ENCODE results near the gene CHCHD6.

Gene CHCHD6

GRCh38 chr3:126728680-126729079 is 24.6 kb downstream of the CHCHD6 start:
- TF ChIP-seq CTCF (IDR thresholded peaks at IDR 0.05; ENCODE audit: insufficient read depth, low read depth, low read length, missing control alignments): no peak
- no peak for DNase-seq (ENCODE audit: low read depth)
- no peak overlapping the region for H3K4me3 ChIP-seq (ENCODE audit: low read length)

GRCh38 chr3:126730376-126730775 is 26.3 kb downstream of the CHCHD6 start:
- DNase-seq (ENCODE audit: low read depth): no peak
- H3K4me3 ChIP-seq (ENCODE audit: low read length): no peak overlapping the region
- no peak for TF ChIP-seq CTCF (IDR thresholded peaks at IDR 0.05; ENCODE audit: insufficient read depth, low read depth, low read length, missing control alignments)

- H3K4me3 ChIP-seq (ENCODE audit: low read length): no peak overlapping the region
- no peak for DNase-seq (ENCODE audit: low read depth)
- no peak for TF ChIP-seq CTCF (IDR thresholded peaks at IDR 0.05; ENCODE audit: insufficient read depth, low read depth, low read length, missing control alignments)
These were observed 27.0 kb downstream of the CHCHD6 start for GRCh38 chr3:126731044-126731443.

GRCh38 chr3:126732281-126733060 is 28.4 kb downstream of the CHCHD6 start:
- DNase-seq (ENCODE audit: low read depth): no peak
- no peak overlapping the region for H3K4me3 ChIP-seq (ENCODE audit: low read length)
- TF ChIP-seq CTCF (IDR thresholded peaks at IDR 0.05; ENCODE audit: insufficient read depth, low read depth, low read length, missing control alignments): no peak

- no peak overlapping the region for H3K4me3 ChIP-seq (ENCODE audit: low read length)
- no peak for DNase-seq (ENCODE audit: low read depth)
- no peak for TF ChIP-seq CTCF (IDR thresholded peaks at IDR 0.05; ENCODE audit: insufficient read depth, low read depth, low read length, missing control alignments)
These were observed 29.0 kb downstream of the CHCHD6 start for GRCh38 chr3:126733061-126733430.

GRCh38 chr3:126734106-126734723 is 30.2 kb downstream of the CHCHD6 start:
- no peak overlapping the region for H3K4me3 ChIP-seq (ENCODE audit: low read length)
- TF ChIP-seq CTCF (IDR thresholded peaks at IDR 0.05; ENCODE audit: insufficient read depth, low read depth, low read length, missing control alignments): no peak
- DNase-seq (ENCODE audit: low read depth): no peak

- no peak for DNase-seq (ENCODE audit: low read depth)
- TF ChIP-seq CTCF (IDR thresholded peaks at IDR 0.05; ENCODE audit: insufficient read depth, low read depth, low read length, missing control alignments): no peak
- H3K4me3 ChIP-seq (ENCODE audit: low read length): no peak overlapping the region
These were observed 33.5 kb downstream of the CHCHD6 start for GRCh38 chr3:126737527-126737926.

All from epithelial cell of esophagus (primary cell).